Neural progenitor cell (in vitro differentiated cells): ENCODE measurements around the gene GSTA4.

ENCODE experiments used
- EZH2phosphoT487 ChIP-seq: fragments of 200-600 bp; sonication (generic); IDR thresholded peaks from 2 replicates; pipeline ENCODE4 v1.6.1; 2017; ENCODE audit warnings: antibody characterized with exemption
- TF ChIP-seq, protein P1 (sequence below): fragments of 200-600 bp; sonication (generic); IDR thresholded peaks from 2 replicates; pipeline ENCODE4 v1.5.1; 2017; ENCODE audit warnings: antibody characterized with exemption, mild to moderate bottlenecking

- TF ChIP-seq, protein P1, sequence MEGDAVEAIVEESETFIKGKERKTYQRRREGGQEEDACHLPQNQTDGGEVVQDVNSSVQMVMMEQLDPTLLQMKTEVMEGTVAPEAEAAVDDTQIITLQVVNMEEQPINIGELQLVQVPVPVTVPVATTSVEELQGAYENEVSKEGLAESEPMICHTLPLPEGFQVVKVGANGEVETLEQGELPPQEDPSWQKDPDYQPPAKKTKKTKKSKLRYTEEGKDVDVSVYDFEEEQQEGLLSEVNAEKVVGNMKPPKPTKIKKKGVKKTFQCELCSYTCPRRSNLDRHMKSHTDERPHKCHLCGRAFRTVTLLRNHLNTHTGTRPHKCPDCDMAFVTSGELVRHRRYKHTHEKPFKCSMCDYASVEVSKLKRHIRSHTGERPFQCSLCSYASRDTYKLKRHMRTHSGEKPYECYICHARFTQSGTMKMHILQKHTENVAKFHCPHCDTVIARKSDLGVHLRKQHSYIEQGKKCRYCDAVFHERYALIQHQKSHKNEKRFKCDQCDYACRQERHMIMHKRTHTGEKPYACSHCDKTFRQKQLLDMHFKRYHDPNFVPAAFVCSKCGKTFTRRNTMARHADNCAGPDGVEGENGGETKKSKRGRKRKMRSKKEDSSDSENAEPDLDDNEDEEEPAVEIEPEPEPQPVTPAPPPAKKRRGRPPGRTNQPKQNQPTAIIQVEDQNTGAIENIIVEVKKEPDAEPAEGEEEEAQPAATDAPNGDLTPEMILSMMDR: no peak
- TF ChIP-seq EZH2phosphoT487: no peak
These were observed 19.0 kb upstream of the GSTA4 start for GRCh38 chr6:53014063-53014462.
